IMR-90 (cell line): ENCODE data around the gene PRKD1. TPM values are rescaled to one million over a fixed set of nuclear protein-coding genes. Genes with fewer than 3 reads are reported as not detected.

ENCODE experiments used
- ATAC-seq: fragments of 200-7000 bp; cut with Tn5 transposase; 2 replicates; pipeline ENCODE4 v1.9.1; 2020; ENCODE audit warnings: low read depth, mild to moderate bottlenecking, moderate library complexity
- BruUV-seq: library from RNA; stranded (reverse); fragments of 400-500 nt; replicated peaks from 2 replicates; lab custom pipeline; 2021; lab: Mats Ljungman, UMichigan
- CTCF ChIA-PET: fragments of 300-600 bp; formaldehyde crosslinking; extraction: SDS; loops from one replicate; lab custom pipeline; 2021; ENCODE audit warnings: antibody characterized with exemption; lab: Yijun Ruan, JAX
- POLR2A ChIA-PET: fragments of 300-600 bp; sonication (Branson Sonifier 250); formaldehyde crosslinking; loops from one replicate; lab custom pipeline; 2022; ENCODE audit warnings: antibody characterized with exemption; ENCODE audit not compliant: unreplicated experiment; lab: Charles Lee
- DNase-seq: peaks from one replicate; pipeline ENCODE4 v3.0.0; 2013
- H2AFZ ChIP-seq: replicated peaks from 2 replicates; pipeline ENCODE3; 2013; ENCODE audit warnings: low read length, mild to moderate bottlenecking; ENCODE audit not compliant: poor library complexity
- H2AK5ac ChIP-seq: 2 replicates; pipeline ENCODE4 v1.6.1; 2013; ENCODE audit warnings: low read depth, low read length, inconsistent platforms
- H2AK9ac ChIP-seq: replicated peaks from 2 replicates; pipeline ENCODE3; 2013; ENCODE audit warnings: mild to moderate bottlenecking, low read depth, low read length, moderate library complexity; ENCODE audit not compliant: poor library complexity
- H2BK120ac ChIP-seq: 2 replicates; pipeline ENCODE4 v1.6.1; 2013; ENCODE audit warnings: low read depth, low read length, inconsistent platforms
- H2BK15ac ChIP-seq: 3 replicates; pipeline ENCODE4 v1.6.1; 2013; ENCODE audit warnings: low read depth, low read length, inconsistent platforms
- H2BK20ac ChIP-seq: 2 replicates; pipeline ENCODE4 v1.6.1; 2013; ENCODE audit warnings: low read depth, mild to moderate bottlenecking, inconsistent platforms, low read length, moderate library complexity
- H2BK5ac ChIP-seq: 2 replicates; pipeline ENCODE4 v1.6.1; 2013; ENCODE audit warnings: mild to moderate bottlenecking, low read depth, low read length, inconsistent platforms; ENCODE audit not compliant: poor library complexity, severe bottlenecking
- H3K14ac ChIP-seq: replicated peaks from 2 replicates; pipeline ENCODE4 v1.6.1; 2013; ENCODE audit warnings: low read depth, low read length, inconsistent platforms
- H3K18ac ChIP-seq: 2 replicates; pipeline ENCODE4 v1.6.1; 2013; ENCODE audit warnings: low read depth, low read length, control low read depth
- H3K23ac ChIP-seq: 2 replicates; pipeline ENCODE4 v1.6.1; 2013; ENCODE audit warnings: low read depth, low read length, inconsistent platforms
- H3K27ac ChIP-seq: 2 replicates; pipeline ENCODE4 v1.5.1; 2013; ENCODE audit warnings: mild to moderate bottlenecking, control low read depth, low read length; ENCODE audit not compliant: insufficient read depth
- H3K27me3 ChIP-seq: 2 replicates; pipeline ENCODE4 v1.6.1; 2013; ENCODE audit warnings: low read length; ENCODE audit not compliant: control insufficient read depth, insufficient read depth
- H3K36me3 ChIP-seq: 2 replicates; pipeline ENCODE4 v1.6.1; 2013; ENCODE audit warnings: low read length, mixed read lengths; ENCODE audit not compliant: control insufficient read depth, insufficient read depth
- H3K4ac ChIP-seq: 2 replicates; pipeline ENCODE4 v1.6.1; 2013; ENCODE audit warnings: low read depth, low read length, inconsistent platforms
- H3K4me1 ChIP-seq: 2 replicates; pipeline ENCODE4 v1.6.1; 2013; ENCODE audit warnings: low read length, mixed read lengths; ENCODE audit not compliant: control insufficient read depth, insufficient read depth
- H3K4me2 ChIP-seq: 2 replicates; pipeline ENCODE4 v1.6.1; 2013; ENCODE audit warnings: low read depth, mild to moderate bottlenecking, control low read depth, low read length, moderate library complexity
- H3K4me3 ChIP-seq: 2 replicates; pipeline ENCODE4 v1.5.1; 2013; ENCODE audit warnings: low read depth, mild to moderate bottlenecking, control low read depth, low read length, moderate library complexity; ENCODE audit not compliant: insufficient read depth
- H3K56ac ChIP-seq: 2 replicates; pipeline ENCODE4 v1.6.1; 2013; ENCODE audit warnings: low read length, inconsistent platforms; ENCODE audit not compliant: insufficient read depth; ENCODE audit errors: extremely low read depth
- H3K79me1 ChIP-seq, 2 experiments: 2 replicates each; pipeline ENCODE4 v1.6.1; 2013; ENCODE audit warnings: low read length in 2 of 2, inconsistent platforms in 1 of 2, low read depth in 1 of 2
- H3K9ac ChIP-seq: 2 replicates; pipeline ENCODE4 v1.6.1; 2013; ENCODE audit warnings: low read depth, low read length, control low read depth
- H3K9me1 ChIP-seq: 2 replicates; pipeline ENCODE4 v1.6.1; 2013; ENCODE audit warnings: low read length, inconsistent platforms; ENCODE audit not compliant: insufficient read depth
- H3K9me3 ChIP-seq: 2 replicates; pipeline ENCODE4 v1.6.1; 2013; ENCODE audit warnings: low read length; ENCODE audit not compliant: control insufficient read depth, insufficient read depth
- H4K20me1 ChIP-seq: 2 replicates; pipeline ENCODE4 v1.6.1; 2013; ENCODE audit warnings: low read length, inconsistent platforms; ENCODE audit not compliant: insufficient read depth
- H4K5ac ChIP-seq: 2 replicates; pipeline ENCODE4 v1.6.1; 2013; ENCODE audit warnings: mild to moderate bottlenecking, low read depth, low read length, control low read depth
- H4K8ac ChIP-seq, 2 experiments: 2 replicates each; pipeline ENCODE4 v1.6.1; 2013; ENCODE audit warnings: low read depth in 2 of 2, low read length in 2 of 2, control low read depth in 1 of 2, inconsistent platforms in 1 of 2
- H4K91ac ChIP-seq: 2 replicates; pipeline ENCODE4 v1.6.1; 2013; ENCODE audit warnings: low read depth, low read length, inconsistent platforms; ENCODE audit not compliant: insufficient read depth
- CTCF ChIP-seq: conservative IDR thresholded peaks from 2 replicates; pipeline ENCODE4 v1.5.1; 2012; ENCODE audit warnings: mild to moderate bottlenecking, low read depth, low read length, improper control_type of control experiment
- ELK1 ChIP-seq: fragments of 150-350 bp; IDR thresholded peaks from 2 replicates; pipeline ENCODE4 v1.6.1; 2016; ENCODE audit warnings: low read depth, mild to moderate bottlenecking, low read length, moderate library complexity, borderline replicate concordance
- MAFK ChIP-seq: IDR thresholded peaks from 2 replicates; pipeline ENCODE4 v1.6.1; 2012; ENCODE audit warnings: low read depth, low read length, improper control_type of control experiment
- MXI1 ChIP-seq: IDR thresholded peaks from 2 replicates; pipeline ENCODE4 v1.6.1; 2012; ENCODE audit warnings: low read depth, mild to moderate bottlenecking, low read length, moderate library complexity, borderline replicate concordance
- POLR2A ChIP-seq: IDR thresholded peaks from 2 replicates; pipeline ENCODE4 v1.6.1; 2012; ENCODE audit warnings: mild to moderate bottlenecking, low read depth, low read length
- RFX5 ChIP-seq: IDR thresholded peaks from 2 replicates; pipeline ENCODE4 v1.8.0; 2012; ENCODE audit warnings: low read depth, mild to moderate bottlenecking, low read length, moderate library complexity
- USF2 ChIP-seq: fragments of 150-350 bp; IDR thresholded peaks from 2 replicates; pipeline ENCODE4 v1.6.1; 2017; ENCODE audit warnings: mild to moderate bottlenecking, antibody characterized with exemption, low read length, low read depth
- WGBS, 2 experiments: methylation state at CpG; one replicate each; pipeline versions ENCODE4 v1.1.5 to v1.1.7; 2013; ENCODE audit warnings: missing lambda C conversion rate in 2 of 2; ENCODE audit not compliant: insufficient read length in 1 of 2; ENCODE audit errors: extremely low coverage in 2 of 2; 5-methylcytosine and 5-hydroxymethylcytosine counted together
- dilution Hi-C: fragments of 300-500 bp; cut with HindIII; formaldehyde crosslinking; loops from one replicate; pipeline ENCODE4 v1.14.3; 2018; ENCODE audit warnings: low sequenced_read_pairs; ENCODE audit not compliant: unreplicated experiment
- in situ Hi-C: fragments of 300-500 bp; cut with MboI; formaldehyde crosslinking; loops from 3 replicates; pipeline ENCODE4 v1.14.3; 2019; ENCODE audit warnings: low sequenced_read_pairs, inconsistent platforms, mixed read lengths
- intact Hi-C: fragments of 100-400 bp; cut with micrococcal nuclease; formaldehyde crosslinking; loops from 2 replicates; pipeline ENCODE4 v1.10.0; 2022
- polyA plus RNA-seq, 3 experiments: library from polyadenylated mRNA; depleted of rRNA; stranded (reverse); fragments of >200 nt; gene quantifications; 2 replicates each; pipeline ENCODE4 v1.2.3, GENCODE V29; 2012; ENCODE audit warnings: low replicate concordance in 1 of 3
- total RNA-seq: library from RNA; depleted of rRNA; stranded (reverse); fragments of >200 nt; gene quantifications from 2 replicates; pipeline ENCODE4 v1.2.3, GENCODE V29; 2012

The PRKD1 gene
- total and polyA plus RNA-seq, 2 of the 4 experiments (the other 2 are of a cell fraction) = 12.9 to 14.2 TPM

- H3K23ac ChIP-seq = no peak overlapping the region
- DNase-seq (no peak), ATAC-seq (no peak)
- H3K9me3 ChIP-seq = no peaks in the 10 kb centered on the region
- H3K4me3 ChIP-seq = no peak overlapping the region
- no peak overlapping the region for H3K14ac ChIP-seq
- no peak overlapping the region for H3K56ac ChIP-seq
- no peak overlapping the region for H3K9ac ChIP-seq
- no peak overlapping the region for H3K27ac ChIP-seq
- H4K91ac ChIP-seq = no peak overlapping the region
- H3K36me3 ChIP-seq = no peaks in the 10 kb centered on the region
- no peak overlapping the region for H2AK9ac ChIP-seq
- POLR2A ChIA-PET = no interaction called here
- intact Hi-C loops (no loop called here), in situ Hi-C loops (no loop called here), dilution Hi-C loops (no loop called here)
- H3K4ac ChIP-seq = no peak overlapping the region
- CTCF ChIA-PET = no interaction called here
- no peak overlapping the region for H3K18ac ChIP-seq
- H4K20me1 ChIP-seq = peaks cover 6% of the 10 kb centered on the region
- H3K79me1 ChIP-seq = peaks cover 3 to 48% of the 10 kb centered on the region in 2 experiments; a peak in 3 of 4 replicates
- no peak overlapping the region for H2BK20ac ChIP-seq
- no peak overlapping the region for H4K8ac ChIP-seq
- H2BK5ac ChIP-seq = no peak overlapping the region
- no peak overlapping the region for H3K4me2 ChIP-seq
- BruUV-seq = no TSS peak
- TF ChIP-seq MAFK (no peak), POLR2A (no peak), ELK1 (no peak), CTCF (no peak), MXI1 (no peak), RFX5 (no peak), USF2 (no peak)
- no peak overlapping the region for H2AK5ac ChIP-seq
- no peak overlapping the region for H2AFZ ChIP-seq
- H4K5ac ChIP-seq = no peak overlapping the region
- no peak overlapping the region for H2BK15ac ChIP-seq
- peaks cover 4% of the 10 kb centered on the region; the same call in 1 of the 2 replicates for H3K9me1 ChIP-seq
- H3K4me1 ChIP-seq = peaks cover 4% of the 10 kb centered on the region; the same call in 1 of the 2 replicates
- no peak overlapping the region for H2BK120ac ChIP-seq
- H3K27me3 ChIP-seq = no peaks in the 10 kb centered on the region
- WGBS, 2 experiments = no CpG with 5 or more reads among the region's 1 CpG
Observed at GRCh38 chr14:29897181-29897580, 30.5 kb downstream of the PRKD1 start.
